Choroid plexus epithelial cell (primary cell): ENCODE measurements around the gene RUNX2.
"Not testable (repeated sequence)": the region's sequence is repeated elsewhere in the genome, so short reads cannot be mapped to it uniquely, and the experiment has no call there.

ENCODE experiments used
- DNase-seq: peaks from one replicate; pipeline ENCODE4 v3.0.0-alpha.2; 2010; ENCODE audit warnings: low read depth
- H3K4me3 ChIP-seq: 2 replicates; pipeline ENCODE4 v1.5.1; 2011; ENCODE audit warnings: low read depth, mild to moderate bottlenecking, control low read depth, low read length, moderate library complexity
- CTCF ChIP-seq: conservative IDR thresholded peaks from 2 replicates; pipeline ENCODE4 v1.5.1; 2011; ENCODE audit warnings: low read depth, mild to moderate bottlenecking, control low read depth, inconsistent platforms, low read length, moderate library complexity

Gene RUNX2

DNA sequence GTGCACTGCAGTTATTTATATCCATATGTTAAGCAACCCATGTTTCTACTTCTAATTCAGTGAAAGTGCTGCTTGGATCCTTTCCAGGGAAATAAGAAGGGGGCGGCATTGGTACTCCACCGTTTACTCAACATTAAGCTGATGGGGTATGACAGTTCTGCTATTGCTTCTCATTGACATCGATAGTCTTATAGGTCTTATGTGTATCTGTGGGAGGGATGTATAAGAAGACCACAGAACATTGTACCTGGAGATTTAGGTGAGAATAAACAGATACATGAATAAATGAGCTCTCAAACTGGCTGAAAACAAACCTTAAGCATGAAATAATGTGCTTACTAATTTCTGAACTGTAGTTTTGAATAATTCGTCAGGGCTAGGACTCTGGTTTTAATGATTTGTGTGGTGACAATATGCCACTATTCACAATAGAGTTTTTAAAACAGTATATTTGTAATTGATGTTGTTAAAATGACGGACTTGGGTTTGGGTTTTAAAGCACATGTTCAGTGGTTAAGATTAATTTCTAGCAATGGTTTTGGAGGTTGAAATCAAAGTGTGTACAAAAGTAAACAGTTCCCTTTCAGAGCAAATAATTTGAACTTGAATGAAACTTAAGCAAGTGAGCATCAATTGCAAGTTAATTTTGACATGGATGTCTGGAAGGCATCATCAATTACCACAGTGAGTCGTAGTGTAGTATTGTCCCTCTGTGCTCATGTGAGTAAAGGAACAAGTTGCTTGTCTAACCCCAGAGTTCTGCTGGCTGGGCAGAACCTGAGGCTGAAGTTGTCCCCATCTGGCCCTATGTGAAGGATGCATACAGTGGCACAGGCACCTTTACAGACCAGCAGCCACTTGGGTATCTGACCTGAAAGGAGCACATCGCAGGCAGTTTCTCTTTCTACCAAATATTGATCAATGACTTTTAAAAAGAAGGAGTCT, 134.3 kb downstream of the RUNX2 start:
- DNase-seq = no peak
- H3K4me3 ChIP-seq = no peak overlapping the region
- TF ChIP-seq CTCF = no peak

DNA sequence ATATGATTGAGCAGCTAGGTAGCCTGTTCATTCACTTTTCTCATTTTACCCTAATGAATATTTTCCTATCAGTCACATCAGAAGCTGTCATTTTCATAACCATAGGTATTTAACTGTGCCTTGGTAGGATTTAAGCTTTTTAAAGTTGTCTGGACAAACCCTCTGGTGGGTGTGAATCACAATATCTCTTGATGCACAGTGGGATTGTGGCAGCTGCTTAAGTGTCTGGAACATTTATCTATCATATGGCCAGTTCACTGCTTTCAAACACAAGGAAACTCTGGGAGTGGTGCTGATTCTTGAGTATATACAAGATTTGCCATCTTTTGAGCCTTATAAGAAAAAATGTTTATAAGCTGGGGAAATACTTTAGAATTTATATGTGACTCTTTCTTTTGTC, 136.6 kb downstream of the RUNX2 start:
- no peak for TF ChIP-seq CTCF

GRCh38 chr6:45466686-45467085, 138.6 kb downstream of the RUNX2 start:
- no peak overlapping the region for H3K4me3 ChIP-seq
- TF ChIP-seq CTCF = no peak
- DNase-seq = no peak

More for the DNA sequence above, 136.6 kb downstream of the RUNX2 start:
- peak; percentile 22 for DNase-seq
- no peak overlapping the region for H3K4me3 ChIP-seq

DNA sequence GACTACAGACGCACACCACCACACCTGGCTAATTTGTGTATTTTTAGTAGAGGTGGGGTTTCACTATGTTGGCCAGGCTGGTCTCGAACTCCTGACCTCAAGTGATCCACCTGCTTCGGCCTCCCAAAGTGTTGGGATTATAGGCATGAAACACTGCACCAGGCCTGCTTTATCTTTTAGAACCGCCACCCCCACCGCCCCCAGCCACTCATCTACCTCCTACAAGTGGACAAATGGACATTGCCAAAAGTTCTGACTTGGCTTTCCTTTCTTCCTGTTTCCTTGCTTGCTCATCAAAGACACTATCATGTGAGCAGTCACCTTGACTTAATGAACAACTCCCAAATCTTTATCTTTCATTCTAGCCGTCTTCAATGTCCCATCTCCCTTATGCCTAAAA, 139.3 kb downstream of the RUNX2 start:
- not testable (repeated sequence) for DNase-seq, H3K4me3 ChIP-seq

GRCh38 chr6:45467853-45468252, 139.7 kb downstream of the RUNX2 start:
- no peak for DNase-seq
- TF ChIP-seq CTCF = no peak
- H3K4me3 ChIP-seq = no peak overlapping the region

DNA sequence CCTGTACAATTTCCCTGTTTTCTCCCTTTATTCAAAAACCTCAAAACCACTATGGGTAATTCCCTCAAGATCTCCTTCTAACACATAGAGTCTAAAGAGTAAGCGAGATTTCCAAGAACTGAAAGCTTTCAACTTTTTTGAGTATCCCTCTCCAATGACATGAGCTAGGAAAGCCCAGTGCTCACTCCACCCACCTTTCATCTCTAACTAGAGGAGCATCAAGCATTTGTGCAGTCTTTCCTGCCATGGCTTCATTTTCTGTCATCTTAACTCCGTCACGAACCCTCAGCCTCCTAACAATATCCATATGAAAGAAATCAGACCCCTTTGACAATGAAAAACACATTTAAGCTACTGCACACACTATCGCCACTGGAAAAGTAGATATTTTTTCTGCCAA, 141.5 kb downstream of the RUNX2 start:
- no peak overlapping the region for H3K4me3 ChIP-seq
- DNase-seq = no peak
- no peak for TF ChIP-seq CTCF

DNA sequence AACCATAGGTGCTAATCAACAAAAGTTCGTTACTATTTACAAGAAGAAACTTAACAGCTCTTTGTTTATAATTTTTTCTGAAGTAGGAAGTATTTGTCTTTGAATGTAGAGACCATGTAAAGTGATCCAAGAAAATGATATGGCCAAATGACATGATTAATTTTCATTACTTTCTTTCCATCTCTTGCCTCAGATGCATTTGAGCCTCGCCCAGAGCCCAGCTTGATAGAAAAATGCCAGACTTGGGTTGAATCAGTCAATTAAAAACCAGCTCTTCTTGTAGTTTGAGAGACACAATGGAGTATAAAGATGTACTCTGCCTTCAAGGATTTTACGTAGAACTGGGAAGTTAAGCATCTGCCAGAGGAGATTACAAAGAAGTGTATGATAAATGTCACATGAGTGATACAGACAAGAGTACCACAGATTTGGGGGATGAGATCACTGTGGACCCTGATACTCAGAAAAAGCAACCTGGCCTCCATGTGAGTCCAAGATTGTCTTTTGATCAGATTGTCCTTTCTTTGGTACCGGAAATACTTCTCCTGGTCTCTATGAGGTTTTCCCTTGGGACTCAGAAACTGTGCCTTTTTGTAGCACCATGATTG, 142.1 kb downstream of the RUNX2 start:
- no peak overlapping the region for H3K4me3 ChIP-seq
- TF ChIP-seq CTCF = no peak
- no peak for DNase-seq
